ENCODE measurements around the gene CHCHD6. TPM values are rescaled to one million over a fixed set of nuclear protein-coding genes. Genes with fewer than 3 reads are reported as not detected.

The CHCHD6 gene
- total RNA-seq, 1 donor from 2014 or later = 6.7 TPM

DNA sequence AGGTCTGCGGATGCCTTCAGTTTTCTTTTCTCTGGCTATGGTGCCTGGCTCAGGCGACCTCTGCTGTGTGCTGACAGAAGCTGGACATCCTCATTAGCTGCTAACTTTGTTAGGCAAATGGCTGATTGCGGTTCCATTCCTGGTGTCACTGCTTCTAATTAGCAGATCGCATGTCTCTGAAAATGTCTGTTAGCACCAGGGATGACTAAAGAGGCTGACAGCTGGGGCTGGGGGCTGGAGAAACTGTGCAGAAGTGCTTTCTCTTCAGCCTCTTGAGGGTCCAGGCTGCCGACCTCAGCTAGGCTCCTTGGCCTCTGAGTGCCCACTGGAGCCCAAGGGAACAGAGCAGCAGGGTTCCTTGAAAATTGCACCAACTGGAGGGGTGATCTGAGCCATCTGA, 39.3 kb downstream of the CHCHD6 start:
- DNase-seq (ENCODE audit: low read depth in 2 of 2) = no peak

DNA sequence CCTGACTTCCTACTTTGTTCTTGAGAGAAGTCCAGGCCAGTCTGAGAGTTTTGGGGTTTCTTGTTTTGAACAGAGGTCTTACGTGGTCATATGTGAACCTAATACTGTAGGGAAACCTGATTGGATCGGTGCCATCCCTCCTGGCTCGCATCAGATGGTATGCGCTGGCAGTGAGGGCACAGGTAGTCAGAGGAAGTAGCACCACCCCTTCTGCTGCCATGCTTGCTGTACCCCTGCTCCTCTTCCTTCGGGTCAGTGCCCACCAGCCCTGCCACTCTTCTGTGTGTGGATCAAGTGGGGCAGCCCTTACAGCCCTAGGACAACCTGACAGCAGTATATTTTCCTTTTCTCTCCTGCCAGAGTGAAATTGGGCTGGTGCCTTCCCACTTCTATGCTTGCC, 39.7 kb downstream of the CHCHD6 start:
- no peak for DNase-seq (ENCODE audit: low read depth in 2 of 2)

- DNase-seq (ENCODE audit: low read depth in 2 of 2) = no peak
Measured at GRCh38 chr3:126745760-126746394, 41.8 kb downstream of the CHCHD6 start.

DNA sequence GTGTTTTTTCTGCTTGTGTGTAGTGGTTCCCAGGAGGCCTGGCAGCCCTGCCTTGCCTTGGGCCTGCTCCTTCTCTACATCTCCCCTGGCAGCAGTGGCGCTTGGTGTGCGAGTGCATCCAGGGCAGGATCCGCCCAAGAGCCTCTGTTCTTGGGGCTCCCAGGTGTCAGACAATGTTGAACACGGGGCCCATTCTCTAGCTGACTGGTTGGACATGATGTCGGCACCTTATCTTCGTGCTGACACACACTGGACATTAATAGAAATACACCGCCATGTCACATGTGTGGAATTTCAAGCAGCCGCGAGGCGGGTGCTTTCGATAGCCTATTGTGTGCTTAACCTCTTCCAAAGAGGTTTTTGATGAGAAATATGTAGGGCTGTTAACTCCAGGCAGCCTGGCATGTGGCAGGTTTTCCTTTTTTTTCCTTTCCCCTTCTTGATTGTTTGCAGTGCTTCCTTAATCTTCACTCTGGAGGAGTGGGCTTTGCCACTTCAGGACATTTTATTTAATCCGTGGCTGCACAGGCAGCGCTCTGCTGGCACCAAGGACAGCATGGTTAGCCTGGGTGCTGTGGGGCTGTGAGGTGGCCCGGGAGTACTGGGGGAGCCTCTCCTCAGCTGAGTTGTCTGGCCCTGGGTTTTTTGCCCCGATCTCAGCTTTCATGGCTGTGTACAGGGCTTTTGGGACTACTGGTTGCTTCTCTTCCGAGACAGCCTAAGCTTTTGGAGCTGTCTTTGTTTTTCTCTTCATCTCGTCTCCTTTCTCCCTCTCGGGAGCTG, 42.5 kb downstream of the CHCHD6 start:
- peak in 1 of 2 donors; percentile 16 for DNase-seq (ENCODE audit: low read depth in 2 of 2)

- DNase-seq (ENCODE audit: low read depth in 2 of 2) = no peak
Measured at GRCh38 chr3:126747768-126748167, 43.7 kb downstream of the CHCHD6 start.

DNA sequence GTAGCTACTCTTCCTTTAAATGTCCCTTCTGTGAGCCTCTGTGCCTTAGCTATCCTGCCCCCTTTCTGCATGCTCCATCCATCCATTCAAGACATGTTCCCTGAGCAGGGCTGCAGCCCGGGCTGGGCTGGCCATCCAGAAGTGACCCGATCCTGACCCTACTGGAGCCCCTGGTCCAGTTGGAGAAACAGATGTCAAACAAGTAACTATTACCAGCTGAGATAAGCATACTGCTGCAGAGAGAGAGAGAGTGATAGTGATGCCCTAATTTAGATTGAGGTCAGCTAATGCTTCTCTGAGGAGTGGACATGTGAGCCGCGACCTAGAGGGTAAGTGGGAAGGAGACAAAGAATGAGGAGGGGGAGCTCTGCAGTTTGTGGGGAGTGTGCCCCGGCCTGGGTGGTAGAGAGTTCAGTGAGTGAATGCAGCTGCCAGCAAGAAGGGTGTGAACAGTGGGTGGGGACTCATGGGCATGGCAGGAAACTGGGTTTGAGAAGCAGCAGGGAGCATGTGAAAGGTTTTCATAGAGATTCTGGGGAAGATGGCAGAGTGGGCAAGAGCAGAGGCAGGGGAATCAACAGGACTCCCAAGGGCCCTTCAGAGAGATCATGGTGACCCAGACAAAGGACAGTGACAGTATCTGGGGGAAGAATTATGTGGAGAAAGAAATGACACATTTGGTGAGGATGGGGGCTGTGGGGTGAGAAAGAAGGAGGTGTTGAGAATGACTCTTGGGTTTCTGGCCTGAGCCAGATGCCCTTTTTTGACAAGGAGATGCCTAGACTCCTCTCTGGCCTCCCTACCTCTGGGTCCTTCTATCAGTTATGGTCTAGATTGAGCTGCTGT, 44.9 kb downstream of the CHCHD6 start:
- DNase-seq (ENCODE audit: low read depth in 2 of 2) = no peak

GRCh38 chr3:126749547-126749875, 45.5 kb downstream of the CHCHD6 start:
- no peak for DNase-seq (ENCODE audit: low read depth in 2 of 2)

DNA sequence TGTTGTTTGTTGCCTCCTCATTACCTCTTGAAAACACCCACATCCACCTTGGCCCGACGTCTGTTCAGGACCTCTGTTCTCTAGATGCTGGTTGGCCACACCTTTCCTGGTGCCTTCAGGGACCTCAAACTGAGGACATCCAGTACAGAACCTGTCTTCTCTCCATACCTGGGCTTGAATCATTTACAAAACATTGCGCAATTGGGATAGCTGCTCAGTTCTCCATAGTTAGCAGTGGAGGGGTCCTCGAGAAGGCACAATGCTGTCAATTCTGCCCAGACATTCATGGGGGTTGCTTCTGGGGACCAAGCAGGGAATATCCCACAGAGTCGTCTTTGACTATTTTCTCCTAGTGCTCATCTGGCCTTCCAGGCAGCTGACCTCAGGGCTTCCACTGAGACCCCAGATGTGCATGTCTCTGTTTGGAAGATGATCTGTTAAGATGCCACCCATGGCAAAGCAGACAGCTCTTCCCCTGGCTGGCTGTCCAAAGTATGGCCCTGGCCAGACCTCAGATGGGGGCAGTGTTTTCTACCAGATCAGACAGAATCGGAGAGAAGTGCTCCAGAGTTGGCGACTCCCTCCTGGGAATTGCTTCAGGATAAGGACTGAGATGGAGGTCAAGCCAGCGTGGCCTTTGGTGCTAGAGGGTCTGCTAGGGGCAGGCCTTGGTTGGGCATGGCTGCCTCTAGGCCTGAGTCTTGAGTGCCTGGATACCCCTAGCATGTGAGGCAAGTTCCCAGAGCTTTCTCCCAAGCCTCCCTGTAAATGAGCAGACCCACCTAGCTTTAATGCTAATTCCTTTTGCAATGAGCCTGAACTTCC, 46.1 kb downstream of the CHCHD6 start:
- no peak for DNase-seq (ENCODE audit: low read depth in 2 of 2)

DNA sequence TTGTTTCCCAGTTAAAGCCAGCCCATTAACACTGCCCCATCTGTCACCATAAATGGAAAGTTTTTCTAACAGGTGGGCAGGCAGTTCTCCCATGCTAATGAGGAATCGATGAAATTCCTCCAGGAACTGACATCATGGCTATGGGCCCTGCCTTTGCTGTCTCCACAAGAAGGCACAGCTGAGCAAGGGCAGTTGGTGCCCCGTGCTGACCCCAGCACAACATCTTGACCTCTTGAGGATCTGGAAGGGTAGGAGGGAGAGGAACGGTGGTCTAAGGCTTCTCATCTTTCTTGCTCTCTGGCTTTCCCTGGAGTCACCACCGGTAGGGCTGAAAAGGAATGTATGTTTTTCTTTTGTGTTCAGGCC, 46.7 kb downstream of the CHCHD6 start:
- no peak for DNase-seq (ENCODE audit: low read depth in 2 of 2)

DNA sequence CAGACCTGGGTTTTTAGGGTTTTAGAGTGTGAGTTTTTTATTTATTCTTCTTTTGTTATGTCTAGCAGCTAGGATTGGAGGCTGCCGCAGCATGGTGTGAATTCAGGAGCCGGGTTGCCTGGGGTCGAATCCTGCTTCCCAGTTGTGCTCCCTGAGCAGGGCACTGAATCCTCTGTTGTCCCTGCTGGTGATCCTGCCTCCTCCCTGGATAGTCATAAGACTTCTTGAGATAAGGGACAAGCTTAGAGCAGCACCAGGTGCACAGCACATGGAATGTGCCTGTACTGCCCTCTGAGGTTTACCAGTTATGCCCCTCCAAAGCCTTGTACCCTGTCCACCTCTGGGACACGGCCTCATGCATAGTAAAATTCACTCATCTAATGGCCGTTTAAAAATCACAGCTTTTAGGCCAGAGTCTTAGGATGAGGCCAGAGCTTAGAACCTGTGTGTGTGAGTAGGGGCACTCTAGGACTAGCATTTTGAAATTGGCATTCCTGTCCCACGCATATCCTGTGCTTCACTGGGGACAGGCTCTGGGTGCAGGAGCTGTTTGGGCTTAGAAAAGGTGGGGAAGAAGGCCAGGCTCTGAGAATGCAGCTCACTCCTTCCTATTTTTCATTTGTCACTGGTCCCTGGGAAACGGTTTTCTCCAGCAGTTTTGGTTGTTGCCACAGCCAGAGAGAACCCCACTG, 47.7 kb downstream of the CHCHD6 start:
- DNase-seq (ENCODE audit: low read depth in 2 of 2) = no peak

- DNase-seq (ENCODE audit: low read depth in 2 of 2) = peak; percentile 57 to 78
Measured at GRCh38 chr3:126752303-126753190, 48.5 kb downstream of the CHCHD6 start.

DNA sequence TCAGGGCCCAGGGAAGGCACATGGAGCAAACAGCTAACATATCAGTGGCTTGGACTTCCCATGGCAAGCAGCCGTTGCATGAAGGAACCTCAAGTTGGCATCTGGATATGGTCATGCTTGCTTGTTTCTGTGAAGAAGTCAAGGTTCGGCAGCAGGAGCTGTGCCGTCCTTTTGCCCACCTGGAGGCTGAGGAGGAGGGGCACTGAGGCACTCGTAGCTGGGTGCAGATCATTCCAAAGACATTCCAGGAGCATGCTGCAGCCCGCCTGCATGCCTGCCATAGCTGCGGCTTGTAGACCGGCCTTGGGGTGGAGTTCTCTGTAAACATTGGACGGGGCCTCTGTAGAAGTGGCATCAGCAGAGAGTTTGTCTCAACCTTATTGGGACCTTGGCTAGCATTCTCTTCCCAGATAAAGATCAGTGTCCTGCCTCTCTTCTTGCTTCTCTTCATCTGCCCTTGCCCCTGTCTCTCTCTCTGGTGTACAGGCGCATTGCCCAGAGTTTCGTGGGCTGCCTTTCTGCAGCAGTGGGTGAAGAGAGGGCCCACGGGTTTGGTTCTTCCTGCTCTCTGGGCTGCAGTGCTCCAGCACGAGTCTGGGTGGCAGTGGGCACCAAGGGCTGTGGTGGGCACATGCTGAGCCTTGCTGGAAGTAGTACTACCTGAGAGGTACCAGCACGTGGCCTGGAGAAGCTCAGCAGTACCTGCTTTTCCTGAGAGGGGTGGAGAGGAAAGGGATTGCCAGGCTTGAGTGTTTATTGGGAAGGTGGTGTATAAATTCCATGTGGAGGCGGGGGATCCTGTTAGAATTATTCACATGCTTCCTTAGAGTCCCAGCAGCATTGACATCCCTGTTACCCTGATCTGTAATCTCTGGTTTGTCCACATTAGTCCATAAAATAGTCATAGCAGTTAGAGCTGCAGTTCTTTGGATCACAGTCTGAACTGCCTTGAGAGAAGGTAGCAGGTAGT, 49.4 kb downstream of the CHCHD6 start:
- no peak for DNase-seq (ENCODE audit: low read depth in 2 of 2)

DNA sequence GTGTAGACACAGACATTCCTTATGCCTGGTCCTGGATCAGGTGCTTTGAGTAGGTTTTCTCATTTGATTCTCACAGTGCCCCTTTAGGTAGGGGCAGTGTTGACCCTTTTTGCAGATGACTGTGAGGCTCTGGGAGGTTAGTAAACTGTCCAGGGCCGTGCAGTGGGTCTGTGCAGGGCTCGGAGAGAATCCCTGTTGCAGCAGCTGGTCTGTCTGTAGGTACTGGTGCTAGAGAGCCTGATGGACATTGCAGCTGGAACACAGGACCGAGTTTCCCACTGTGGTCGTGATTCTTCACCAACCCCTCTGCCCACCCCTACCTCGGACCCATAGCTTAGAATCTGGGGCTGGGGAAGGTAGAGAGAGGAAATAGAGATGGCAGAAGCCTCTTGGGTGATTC, 51.8 kb downstream of the CHCHD6 start:
- no peak for DNase-seq (ENCODE audit: low read depth in 2 of 2)

DNA sequence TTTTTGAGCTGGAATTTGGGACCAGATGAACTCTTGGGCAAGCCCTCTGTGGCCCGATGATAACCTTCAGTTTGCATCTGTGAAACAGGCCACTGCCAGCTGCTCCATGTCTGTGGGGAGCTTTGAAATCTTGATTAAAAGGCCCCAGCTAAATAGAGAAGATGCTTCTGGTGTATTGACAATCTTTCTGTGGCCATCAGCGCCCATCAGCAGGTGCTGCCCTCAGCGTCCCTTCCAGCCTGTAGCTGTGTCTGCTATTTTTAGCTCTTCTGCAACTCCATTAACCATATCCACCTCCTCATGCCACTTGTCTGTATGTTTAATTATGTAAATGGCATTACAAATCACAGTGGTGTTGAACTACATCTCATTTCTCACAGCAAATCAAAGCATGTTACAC, 54.0 kb downstream of the CHCHD6 start:
- DNase-seq (ENCODE audit: low read depth in 2 of 2) = no peak

- no peak for DNase-seq (ENCODE audit: low read depth in 2 of 2)
Measured at GRCh38 chr3:126758882-126759281, 54.8 kb downstream of the CHCHD6 start.

DNA sequence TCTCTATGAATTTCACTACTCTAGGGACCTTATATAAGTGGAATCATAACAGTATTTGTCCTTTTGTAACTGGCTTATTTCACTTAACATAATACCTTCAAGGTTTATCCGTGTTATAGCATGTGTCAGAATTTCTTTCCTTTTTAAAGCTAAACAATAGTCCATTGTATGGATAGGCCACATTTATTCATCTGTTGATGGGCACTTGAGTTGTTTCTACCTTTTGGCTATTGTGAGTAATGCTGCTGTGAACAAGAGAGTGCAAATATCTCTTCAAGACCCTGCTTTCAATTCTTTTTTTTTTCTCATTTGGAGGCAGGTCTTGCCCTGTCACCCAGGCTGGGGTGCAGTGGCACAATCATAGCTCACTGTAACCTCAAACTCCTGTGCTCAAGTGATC, 56.5 kb downstream of the CHCHD6 start:
- no peak for DNase-seq (ENCODE audit: low read depth in 2 of 2)

DNA sequence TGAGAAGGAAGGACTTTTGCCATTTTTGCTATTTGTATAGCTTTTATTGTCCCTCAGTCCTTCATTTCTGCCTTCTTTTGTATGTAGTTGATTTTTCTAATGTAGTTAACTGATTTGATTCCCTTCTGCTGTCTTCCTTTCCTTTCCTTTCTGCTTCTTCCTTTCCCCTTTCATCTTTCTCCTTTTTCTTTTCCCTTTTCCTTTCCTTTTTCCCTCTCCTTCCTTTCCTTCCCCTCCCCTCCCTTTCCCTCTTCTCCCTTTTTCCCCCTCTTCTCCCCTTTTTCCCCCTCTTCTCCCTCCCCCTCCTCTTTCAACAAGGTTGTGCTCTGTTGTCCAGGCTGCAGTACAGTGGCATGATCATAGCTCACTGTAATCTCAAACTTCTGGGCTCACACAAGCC, 59.0 kb downstream of the CHCHD6 start:
- DNase-seq (ENCODE audit: low read depth in 2 of 2) = no peak

DNA sequence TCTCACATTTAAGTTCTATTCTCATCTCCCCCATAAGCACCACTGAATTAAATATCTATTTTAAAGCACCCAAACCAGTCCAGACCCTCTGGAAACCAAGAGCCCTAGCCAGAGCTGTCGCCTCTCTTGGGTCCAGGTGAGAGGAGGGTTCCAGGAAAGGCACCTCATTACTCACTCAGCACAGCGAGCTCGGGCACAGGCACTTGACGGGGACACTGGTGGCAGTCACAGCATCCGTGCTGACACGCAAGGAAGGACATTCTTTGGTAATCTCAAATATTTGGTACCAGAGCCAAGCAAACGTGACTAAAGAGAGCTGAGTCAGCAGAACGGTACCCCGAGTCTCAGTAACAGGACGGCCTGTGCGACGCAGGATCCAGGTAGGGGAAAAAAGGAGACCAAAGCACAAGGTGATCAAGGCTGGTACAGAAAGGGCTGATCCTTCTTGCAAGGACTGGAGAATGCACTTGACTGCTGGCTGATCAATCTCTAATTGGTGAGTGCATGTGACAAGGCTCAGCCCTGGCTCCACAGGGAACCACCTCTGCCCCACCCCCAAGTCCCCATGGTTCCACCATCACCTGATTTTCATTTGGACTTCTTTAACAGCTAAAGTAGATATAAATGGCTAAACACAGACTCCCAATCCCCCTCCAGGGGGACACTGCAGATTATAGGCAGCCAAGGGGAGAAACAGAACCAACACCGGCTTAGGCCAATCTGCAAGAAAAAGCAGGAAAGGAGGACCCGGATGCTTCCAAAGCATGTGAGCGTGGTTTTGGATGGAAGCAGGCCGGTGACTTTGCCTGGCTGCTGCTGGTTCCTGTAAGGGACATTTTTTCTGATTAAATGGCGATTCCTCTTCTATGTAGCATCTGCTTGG, 61.4 kb downstream of the CHCHD6 start:
- no peak for DNase-seq (ENCODE audit: low read depth in 2 of 2)

Data from dermis microvascular lymphatic vessel endothelial cell (primary cell).